CMK (cell line): Measurements from ENCODE around the gene GDF10.

Experiments
- DNase-seq: peaks from one replicate; pipeline ENCODE4 v3.0.0-alpha.2; 2010; ENCODE audit warnings: low read depth

The GDF10 gene

DNA sequence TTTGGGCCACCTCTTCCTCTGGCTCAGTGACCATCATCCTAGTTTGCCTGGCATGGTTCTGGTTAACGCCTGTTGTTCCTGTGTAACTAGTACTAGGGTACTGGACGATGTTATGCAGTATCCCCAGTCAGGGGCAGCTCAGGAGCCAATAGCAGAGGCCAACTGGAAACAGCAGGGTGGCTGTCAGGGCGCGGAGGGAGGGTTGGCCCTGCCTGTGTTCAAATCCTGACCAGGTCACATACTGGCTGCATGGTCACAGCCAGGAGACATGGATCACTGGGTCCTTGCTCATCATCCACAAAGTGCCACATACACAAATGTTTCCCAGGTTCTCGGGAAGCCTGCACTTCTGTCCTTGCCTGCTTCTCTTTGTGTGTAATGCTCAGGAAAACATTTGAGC lies 35.9 kb downstream of the GDF10 start:
- no peak for DNase-seq

GRCh38 chr10:47336387-47337134 lies 36.6 kb downstream of the GDF10 start:
- peak; percentile 5 for DNase-seq

DNA sequence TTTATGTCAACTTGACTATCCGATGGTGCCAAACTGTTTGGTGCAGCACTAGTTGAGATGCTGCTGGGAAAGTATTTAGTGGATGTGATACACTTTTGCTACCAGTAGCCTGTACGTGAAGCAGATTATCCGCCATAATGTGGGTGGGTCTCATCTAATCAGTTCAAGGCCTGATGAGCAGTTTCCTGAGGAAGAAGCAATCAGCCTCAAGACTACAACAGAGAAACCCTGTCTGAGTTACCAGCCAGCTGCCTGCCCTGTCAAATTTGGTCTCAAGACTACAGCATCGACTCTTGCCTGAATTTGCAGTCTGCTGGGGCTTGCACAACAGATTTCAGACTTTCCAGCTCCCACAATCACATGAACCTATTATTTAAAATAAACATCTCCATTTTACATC lies 37.3 kb downstream of the GDF10 start:
- DNase-seq = no peak

GRCh38 chr10:47339186-47339735 lies 39.3 kb downstream of the GDF10 start:
- no peak for DNase-seq

DNA sequence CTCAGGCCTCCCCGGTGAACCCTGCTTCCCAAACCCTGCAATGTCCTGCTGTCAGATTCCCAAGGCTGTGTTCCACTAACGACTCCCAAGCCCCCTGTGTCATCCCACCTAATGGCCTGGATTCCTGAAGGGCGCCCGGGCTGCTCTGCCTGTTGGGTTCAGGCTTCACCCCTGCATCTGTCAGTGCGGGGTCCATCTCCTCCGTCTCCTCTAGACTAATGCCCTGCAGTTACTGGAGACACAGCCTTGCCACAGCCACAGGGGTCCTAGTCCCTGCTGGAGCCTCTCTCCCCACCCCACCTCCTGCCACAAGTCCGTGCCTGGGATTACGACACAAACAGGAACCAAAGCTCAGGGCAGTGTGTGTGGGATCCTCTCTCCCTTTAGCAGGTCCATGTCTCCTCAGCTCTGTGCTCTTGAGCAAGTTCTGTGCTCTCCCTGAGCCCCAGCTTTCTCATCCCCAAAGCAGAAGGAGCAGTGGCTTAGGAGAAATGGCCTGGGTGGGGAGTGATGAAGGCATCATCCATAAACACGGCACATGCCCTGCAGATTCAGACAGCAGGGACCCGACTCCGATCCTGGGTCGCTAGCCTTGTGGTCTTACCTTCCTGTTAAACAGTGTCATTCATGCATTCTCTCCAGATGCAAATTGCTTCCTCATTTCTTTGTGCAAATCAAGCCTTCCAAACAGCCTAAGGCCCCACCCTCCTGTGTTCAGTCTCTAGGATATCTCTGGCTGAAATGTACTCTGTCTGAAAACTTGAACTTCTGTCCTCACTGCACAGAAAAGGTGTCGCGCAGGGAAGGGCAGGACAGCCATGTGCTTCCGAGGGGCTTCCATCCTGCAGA lies 40.0 kb downstream of the GDF10 start:
- no peak for DNase-seq

DNA sequence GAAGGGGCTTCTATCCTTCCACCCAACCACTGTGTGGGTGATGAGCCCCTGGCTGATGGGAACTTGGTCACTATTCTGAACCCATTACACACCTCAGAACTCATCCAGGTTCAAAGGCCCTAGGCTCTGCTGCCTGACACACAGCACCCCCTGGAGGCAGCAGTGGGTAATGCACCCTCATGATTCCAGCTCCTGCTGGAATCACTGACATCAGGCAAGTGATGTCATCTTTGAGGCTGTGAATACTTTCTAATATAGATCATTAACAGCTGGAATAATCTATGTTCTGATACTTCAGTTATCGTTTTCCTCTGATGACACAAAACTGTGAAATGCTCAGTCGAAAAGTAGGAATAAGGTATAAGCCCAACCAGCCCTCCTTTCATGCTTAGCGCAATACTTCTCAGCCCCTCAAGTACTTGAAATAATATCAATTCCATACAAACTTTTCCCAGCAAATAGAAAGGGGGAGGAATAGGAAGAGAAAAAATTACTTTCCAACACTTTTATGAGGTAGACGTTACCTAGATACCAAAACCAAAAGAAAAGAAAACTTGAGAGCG lies 40.7 kb downstream of the GDF10 start:
- peak; percentile 40 for DNase-seq

- no peak for DNase-seq
Observed at GRCh38 chr10:47344996-47345870, 45.2 kb downstream of the GDF10 start.

DNA sequence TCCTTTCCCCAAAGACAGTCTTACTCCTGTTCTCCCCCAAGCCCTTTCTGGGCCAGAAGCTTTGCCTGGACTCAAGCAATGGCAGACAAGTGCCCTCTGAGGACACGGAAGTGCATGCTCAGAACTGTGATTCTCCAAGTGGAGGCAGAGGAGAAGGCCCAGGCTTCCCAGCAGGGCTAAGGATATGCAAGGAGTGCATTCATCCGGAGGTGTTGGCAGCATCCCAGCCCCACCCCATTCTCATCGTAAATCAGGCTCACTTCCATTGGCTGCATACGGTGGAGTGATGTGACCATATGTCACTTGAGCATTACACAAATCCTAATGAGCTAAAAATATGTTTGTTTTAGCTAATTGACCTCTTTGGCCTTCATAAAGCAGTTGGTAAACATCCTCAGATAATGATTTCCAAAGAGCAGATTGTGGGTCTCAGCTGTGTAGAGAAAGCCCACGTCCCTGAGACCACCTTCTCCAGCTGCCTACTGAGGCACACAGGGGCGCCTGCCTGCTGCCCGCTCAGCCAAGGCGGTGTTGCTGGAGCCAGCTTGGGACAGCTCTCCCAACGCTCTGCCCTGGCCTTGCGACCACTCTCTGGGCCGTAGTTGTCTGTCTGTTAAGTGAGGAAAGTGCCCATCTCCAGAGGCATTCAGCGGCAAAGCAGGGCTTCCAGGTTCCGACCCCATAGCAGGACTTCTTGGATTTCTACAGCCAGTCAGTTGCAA lies 46.7 kb downstream of the GDF10 start:
- DNase-seq = no peak

GRCh38 chr10:47347303-47347675 lies 47.3 kb downstream of the GDF10 start:
- no peak for DNase-seq

DNA sequence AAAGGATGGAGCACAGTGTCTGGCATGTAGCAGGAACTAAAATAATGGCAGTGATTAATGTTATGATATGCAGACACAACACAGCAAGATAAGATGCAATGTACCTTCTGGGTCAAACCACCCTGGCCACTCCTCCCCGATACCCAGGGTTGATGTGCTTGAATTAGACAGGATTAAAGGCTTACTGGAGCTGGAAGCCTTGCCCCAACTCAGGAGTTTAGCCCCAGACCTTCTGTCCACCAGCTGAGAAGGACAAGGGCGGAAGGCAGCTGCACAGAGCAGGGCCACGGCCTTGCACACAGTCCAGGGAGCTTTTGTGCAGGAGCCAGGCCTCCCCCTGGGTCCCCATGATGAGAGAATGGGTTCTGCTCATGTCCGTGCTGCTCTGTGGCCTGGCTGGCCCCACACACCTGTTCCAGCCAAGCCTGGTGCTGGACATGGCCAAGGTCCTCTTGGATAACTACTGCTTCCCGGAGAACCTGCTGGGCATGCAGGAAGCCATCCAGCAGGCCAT lies 48.2 kb downstream of the GDF10 start, which contains the start of gene RBP3:
RBP3 (plus strand) TSS at position 226 of the 514 bp plus-strand sequence; CDS start at position 348, 122 bp downstream.
- no peak for DNase-seq

- no peak for DNase-seq
Observed at GRCh38 chr10:47348661-47349470, 48.9 kb downstream of the GDF10 start.

DNA sequence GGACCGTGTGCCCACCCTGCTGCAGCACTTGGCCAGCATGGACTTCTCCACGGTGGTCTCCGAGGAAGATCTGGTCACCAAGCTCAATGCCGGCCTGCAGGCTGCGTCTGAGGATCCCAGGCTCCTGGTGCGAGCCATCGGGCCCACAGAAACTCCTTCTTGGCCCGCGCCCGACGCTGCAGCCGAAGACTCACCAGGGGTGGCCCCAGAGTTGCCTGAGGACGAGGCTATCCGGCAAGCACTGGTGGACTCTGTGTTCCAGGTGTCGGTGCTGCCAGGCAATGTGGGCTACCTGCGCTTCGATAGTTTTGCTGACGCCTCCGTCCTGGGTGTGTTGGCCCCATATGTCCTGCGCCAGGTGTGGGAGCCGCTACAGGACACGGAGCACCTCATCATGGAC lies 49.5 kb downstream of the GDF10 start:
- DNase-seq = no peak

- DNase-seq = no peak
Observed at GRCh38 chr10:47349941-47350371, 50.0 kb downstream of the GDF10 start.

DNA sequence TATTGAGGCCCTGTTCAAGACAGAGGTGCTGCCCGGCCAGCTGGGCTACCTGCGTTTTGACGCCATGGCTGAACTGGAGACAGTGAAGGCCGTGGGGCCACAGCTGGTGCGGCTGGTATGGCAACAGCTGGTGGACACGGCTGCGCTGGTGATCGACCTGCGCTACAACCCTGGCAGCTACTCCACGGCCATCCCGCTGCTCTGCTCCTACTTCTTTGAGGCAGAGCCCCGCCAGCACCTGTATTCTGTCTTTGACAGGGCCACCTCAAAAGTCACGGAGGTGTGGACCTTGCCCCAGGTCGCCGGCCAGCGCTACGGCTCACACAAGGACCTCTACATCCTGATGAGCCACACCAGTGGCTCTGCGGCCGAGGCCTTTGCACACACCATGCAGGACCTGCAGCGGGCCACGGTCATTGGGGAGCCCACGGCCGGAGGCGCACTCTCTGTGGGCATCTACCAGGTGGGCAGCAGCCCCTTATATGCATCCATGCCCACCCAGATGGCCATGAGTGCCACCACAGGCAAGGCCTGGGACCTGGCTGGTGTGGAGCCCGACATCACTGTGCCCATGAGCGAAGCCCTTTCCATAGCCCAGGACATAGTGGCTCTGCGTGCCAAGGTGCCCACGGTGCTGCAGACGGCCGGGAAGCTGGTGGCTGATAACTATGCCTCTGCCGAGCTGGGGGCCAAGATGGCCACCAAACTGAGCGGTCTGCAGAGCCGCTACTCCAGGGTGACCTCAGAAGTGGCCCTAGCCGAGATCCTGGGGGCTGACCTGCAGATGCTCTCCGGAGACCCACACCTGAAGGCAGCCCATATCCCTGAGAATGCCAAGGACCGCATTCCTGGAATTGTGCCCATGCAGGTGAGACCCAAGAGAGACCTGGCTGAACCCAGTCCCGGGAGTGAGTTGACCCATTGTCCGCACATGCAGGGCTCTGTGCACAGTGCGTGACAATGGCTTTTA lies 51.0 kb downstream of the GDF10 start:
- no peak for DNase-seq

DNA sequence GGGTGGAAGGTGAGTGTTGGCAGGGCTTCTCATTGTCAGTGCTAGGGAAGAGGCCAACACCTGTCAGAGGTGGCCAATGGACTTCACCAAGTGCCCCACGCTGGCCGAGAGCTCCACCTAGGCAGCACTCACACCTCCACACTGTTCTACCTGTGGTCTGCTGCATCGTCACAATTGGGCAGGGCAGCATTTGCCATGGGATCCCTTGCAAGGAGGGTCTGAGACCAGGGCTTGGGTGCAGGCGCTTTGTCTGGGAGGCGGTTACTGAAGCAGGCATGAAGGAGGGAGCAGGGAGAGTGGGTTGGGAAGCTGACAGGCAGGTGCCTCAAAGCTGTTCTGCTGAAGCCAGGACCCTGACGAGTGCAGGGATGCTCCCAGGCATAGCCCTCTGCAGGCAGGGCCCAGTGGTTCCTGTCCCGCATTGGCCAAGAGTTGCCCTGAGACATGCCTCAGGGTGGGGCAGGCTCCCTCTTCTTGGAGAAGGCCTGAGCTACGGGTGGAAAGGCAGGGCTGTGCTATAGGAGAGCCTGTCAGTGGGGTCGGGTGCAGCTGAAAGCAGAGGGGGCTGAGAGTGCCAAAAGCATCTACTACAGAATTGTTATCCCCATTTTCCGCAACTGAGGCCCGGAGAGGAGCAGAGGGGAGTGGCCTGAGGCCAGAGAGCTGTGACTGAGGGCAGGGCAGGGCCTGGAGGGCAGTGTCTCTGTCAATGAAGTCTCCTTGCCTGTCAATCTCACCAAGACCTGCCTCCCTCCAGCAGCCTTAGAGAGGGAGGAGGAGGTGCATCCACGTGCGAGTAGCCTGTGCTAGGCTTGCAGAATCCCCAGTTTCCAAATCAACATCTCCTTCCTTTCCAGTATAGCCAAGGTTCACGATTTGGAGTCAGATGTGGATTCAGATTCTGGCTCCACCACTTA lies 52.2 kb downstream of the GDF10 start:
- no peak for DNase-seq

- DNase-seq = no peak
Observed at GRCh38 chr10:47353351-47353750, 53.4 kb downstream of the GDF10 start.

DNA sequence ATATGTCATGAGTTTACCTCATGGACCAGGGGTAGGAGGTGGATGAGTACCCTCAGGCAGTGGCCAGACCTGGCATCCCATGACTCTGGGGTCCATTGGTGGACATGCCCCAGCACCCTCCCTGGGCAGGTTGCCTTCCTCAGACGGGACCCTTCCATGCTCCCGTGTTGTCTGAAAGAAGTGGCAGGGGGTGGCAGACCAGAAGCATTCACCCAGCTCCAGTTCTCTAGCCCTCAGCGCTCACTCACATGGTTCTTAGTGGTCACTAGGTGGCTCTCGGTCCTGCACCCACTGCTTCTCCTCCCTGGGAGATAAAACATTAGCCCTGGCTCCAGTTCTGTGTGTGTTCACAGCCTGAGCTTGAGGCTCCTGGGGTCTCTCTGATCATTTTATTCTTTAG lies 54.2 kb downstream of the GDF10 start:
- DNase-seq = no peak

DNA sequence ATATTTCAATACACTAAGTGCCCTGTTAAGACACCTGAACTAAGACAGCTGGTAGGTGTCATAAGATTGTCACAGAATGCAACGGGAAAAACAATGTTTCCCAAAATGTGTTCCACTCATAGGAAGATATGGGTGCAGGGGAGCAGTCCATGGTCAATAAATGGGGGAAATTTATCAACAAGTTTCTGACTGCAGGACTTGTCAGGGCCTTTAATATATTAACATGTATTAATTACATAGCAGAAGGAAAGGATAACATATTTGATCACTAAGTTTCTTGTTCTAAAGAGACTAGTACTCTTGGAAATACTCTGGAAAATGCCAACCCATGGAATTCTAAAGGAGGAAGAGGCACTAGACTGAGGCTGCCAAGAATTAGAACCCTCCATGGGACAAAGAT lies 54.9 kb downstream of the GDF10 start:
- DNase-seq = no peak
